Measurements from ENCODE around the gene HIBCH. TPM values are rescaled to one million over a fixed set of nuclear protein-coding genes. Genes with fewer than 3 reads are reported as not detected.
"Not testable (repeated sequence)": the region's sequence is repeated elsewhere in the genome, so short reads cannot be mapped to it uniquely, and the experiment has no call there.

Gene HIBCH
- total RNA-seq, 1 experiment from 2014 or later = 21.7 TPM

DNA sequence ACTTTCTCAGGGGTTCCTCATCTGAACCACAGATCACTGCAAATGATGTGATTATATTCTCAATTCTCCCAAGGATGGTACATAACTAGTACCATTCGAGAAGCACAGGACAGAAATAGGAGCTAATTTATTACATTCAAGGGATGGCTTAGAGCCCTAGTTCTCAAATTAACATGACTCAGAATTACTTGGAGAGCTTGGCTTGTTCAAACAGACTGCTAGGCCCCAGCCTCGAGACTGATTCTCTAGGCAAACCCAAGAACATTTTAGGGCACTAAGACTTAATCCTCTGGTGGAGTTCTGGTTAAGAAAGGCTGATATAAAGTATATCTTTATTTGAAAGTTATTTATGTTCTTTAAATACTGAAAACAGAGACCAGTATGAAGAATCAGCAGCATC is 35.8 kb downstream of the HIBCH start:
- no TSS peak for BruUV-seq (replicated peaks)
- no peak overlapping the region for H3K27ac ChIP-seq (ENCODE audit: low read length)
- peaks cover 4% of the 10 kb centered on the region for H3K36me3 ChIP-seq (ENCODE audit: control insufficient read depth, insufficient read depth, low read length)
- H3K27me3 ChIP-seq (ENCODE audit: control insufficient read depth, insufficient read depth, low read length) = no peaks in the 10 kb centered on the region
- in situ Hi-C loops (cut with HindIII; ENCODE audit: low pct_unique_long_range_greater_than_20kb, low sequenced_read_pairs) (no loop called here), intact Hi-C loops (cut with micrococcal nuclease; ENCODE audit: unreplicated experiment) (no loop called here)
- TF ChIP-seq, protein P1, sequence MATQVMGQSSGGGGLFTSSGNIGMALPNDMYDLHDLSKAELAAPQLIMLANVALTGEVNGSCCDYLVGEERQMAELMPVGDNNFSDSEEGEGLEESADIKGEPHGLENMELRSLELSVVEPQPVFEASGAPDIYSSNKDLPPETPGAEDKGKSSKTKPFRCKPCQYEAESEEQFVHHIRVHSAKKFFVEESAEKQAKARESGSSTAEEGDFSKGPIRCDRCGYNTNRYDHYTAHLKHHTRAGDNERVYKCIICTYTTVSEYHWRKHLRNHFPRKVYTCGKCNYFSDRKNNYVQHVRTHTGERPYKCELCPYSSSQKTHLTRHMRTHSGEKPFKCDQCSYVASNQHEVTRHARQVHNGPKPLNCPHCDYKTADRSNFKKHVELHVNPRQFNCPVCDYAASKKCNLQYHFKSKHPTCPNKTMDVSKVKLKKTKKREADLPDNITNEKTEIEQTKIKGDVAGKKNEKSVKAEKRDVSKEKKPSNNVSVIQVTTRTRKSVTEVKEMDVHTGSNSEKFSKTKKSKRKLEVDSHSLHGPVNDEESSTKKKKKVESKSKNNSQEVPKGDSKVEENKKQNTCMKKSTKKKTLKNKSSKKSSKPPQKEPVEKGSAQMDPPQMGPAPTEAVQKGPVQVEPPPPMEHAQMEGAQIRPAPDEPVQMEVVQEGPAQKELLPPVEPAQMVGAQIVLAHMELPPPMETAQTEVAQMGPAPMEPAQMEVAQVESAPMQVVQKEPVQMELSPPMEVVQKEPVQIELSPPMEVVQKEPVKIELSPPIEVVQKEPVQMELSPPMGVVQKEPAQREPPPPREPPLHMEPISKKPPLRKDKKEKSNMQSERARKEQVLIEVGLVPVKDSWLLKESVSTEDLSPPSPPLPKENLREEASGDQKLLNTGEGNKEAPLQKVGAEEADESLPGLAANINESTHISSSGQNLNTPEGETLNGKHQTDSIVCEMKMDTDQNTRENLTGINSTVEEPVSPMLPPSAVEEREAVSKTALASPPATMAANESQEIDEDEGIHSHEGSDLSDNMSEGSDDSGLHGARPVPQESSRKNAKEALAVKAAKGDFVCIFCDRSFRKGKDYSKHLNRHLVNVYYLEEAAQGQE (IDR thresholded peaks at IDR 0.05; ENCODE audit: insufficient read depth in 1 of 2, low read depth in 2 of 2, low read length in 1 of 2) = no peak
- no peak for TF ChIP-seq POLR2AphosphoS5 (IDR thresholded peaks at IDR 0.05; ENCODE audit: low read depth, low read length)
- no peak for TF ChIP-seq SIN3A (IDR thresholded peaks at IDR 0.05; ENCODE audit: borderline replicate concordance, insufficient read depth, low read depth, low read length)
- TF ChIP-seq, protein P2, sequence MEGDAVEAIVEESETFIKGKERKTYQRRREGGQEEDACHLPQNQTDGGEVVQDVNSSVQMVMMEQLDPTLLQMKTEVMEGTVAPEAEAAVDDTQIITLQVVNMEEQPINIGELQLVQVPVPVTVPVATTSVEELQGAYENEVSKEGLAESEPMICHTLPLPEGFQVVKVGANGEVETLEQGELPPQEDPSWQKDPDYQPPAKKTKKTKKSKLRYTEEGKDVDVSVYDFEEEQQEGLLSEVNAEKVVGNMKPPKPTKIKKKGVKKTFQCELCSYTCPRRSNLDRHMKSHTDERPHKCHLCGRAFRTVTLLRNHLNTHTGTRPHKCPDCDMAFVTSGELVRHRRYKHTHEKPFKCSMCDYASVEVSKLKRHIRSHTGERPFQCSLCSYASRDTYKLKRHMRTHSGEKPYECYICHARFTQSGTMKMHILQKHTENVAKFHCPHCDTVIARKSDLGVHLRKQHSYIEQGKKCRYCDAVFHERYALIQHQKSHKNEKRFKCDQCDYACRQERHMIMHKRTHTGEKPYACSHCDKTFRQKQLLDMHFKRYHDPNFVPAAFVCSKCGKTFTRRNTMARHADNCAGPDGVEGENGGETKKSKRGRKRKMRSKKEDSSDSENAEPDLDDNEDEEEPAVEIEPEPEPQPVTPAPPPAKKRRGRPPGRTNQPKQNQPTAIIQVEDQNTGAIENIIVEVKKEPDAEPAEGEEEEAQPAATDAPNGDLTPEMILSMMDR (IDR thresholded peaks at IDR 0.05) = no peak
- TF ChIP-seq TCF7L2 (IDR thresholded peaks at IDR 0.05; ENCODE audit: low read depth, low read length) = no peak
- POLR2A ChIA-PET = no interaction called here
- no peaks in the 10 kb centered on the region for H3K9me3 ChIP-seq (ENCODE audit: control insufficient read depth, insufficient read depth, low read depth, low read length)
- no peak for DNase-seq (ENCODE audit: low read depth, low spot score)
- no peak overlapping the region for H3K4me3 ChIP-seq (ENCODE audit: low read depth in 2 of 2, low read length in 2 of 2)
- H3K4me1 ChIP-seq (ENCODE audit: control insufficient read depth, insufficient read depth, low read length) = no peaks in the 10 kb centered on the region
- CTCF ChIA-PET = no interaction called here
- no peak for ATAC-seq

DNA sequence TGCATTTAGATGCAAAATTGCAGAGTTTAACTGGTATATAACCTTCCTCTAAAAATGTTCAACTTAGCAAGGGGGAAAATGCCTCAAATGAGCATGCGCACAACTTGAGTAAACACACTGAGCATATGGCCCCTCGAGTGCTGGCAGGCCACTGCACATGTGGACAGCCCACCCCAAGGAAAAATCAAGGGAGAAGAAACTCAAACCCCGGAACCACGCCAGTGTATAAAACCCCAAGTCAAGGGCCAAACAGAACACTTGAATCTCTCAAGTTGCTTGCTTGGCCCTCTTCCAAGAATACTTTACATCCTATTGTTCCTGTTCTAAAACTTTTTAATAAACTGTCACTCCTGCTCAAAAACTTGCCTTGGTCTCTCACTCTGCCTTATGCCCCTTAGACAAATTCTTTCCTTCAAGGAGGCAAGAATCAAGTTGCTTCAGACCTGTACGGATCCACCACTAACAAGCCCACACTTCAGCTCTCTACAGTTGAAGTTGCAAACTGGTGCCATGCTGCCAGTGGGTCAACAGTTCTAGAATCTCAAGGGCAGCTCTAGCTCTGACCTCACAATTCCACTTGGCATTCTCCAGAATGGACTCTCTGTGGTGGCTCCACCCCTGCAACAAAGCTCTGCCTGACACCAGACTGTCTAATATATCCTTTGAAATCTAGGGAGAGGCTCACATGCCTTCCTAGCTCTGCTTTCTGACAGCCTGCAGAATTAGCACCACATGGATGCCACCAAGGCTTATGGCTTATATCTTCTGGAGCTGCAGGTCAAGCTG is 38.9 kb downstream of the HIBCH start:
- Histone ChIP-seq H3K4me1 (ENCODE audit: control insufficient read depth, insufficient read depth, low read length) (no peaks in the 10 kb centered on the region), H3K4me3 (ENCODE audit: low read depth in 2 of 2, low read length in 2 of 2) (no peak overlapping the region), H3K27me3 (ENCODE audit: control insufficient read depth, insufficient read depth, low read length) (no peaks in the 10 kb centered on the region), H3K9me3 (ENCODE audit: control insufficient read depth, insufficient read depth, low read depth, low read length) (no peaks in the 10 kb centered on the region), H3K36me3 (ENCODE audit: control insufficient read depth, insufficient read depth, low read length) (peaks cover 4% of the 10 kb centered on the region), H3K27ac (ENCODE audit: low read length) (no peak overlapping the region)
- in situ Hi-C loops (cut with HindIII; ENCODE audit: low pct_unique_long_range_greater_than_20kb, low sequenced_read_pairs) = no loop called here
- ChIA-PET CTCF (no interaction called here), POLR2A (no interaction called here)
- DNase-seq (ENCODE audit: low read depth, low spot score) (no peak), ATAC-seq (no peak)
- TF ChIP-seq, protein P1 (IDR thresholded peaks at IDR 0.05; ENCODE audit: insufficient read depth in 1 of 2, low read depth in 2 of 2, low read length in 1 of 2) = no peak
- TF ChIP-seq SIN3A (IDR thresholded peaks at IDR 0.05; ENCODE audit: borderline replicate concordance, insufficient read depth, low read depth, low read length) = no peak
- no peak for TF ChIP-seq TCF7L2 (IDR thresholded peaks at IDR 0.05; ENCODE audit: low read depth, low read length)
- TF ChIP-seq, protein P2 (IDR thresholded peaks at IDR 0.05) = no peak
- no peak for TF ChIP-seq POLR2AphosphoS5 (IDR thresholded peaks at IDR 0.05; ENCODE audit: low read depth, low read length)
- BruUV-seq (replicated peaks) = no TSS peak
- intact Hi-C loops (cut with micrococcal nuclease; ENCODE audit: unreplicated experiment) = no loop called here

DNA sequence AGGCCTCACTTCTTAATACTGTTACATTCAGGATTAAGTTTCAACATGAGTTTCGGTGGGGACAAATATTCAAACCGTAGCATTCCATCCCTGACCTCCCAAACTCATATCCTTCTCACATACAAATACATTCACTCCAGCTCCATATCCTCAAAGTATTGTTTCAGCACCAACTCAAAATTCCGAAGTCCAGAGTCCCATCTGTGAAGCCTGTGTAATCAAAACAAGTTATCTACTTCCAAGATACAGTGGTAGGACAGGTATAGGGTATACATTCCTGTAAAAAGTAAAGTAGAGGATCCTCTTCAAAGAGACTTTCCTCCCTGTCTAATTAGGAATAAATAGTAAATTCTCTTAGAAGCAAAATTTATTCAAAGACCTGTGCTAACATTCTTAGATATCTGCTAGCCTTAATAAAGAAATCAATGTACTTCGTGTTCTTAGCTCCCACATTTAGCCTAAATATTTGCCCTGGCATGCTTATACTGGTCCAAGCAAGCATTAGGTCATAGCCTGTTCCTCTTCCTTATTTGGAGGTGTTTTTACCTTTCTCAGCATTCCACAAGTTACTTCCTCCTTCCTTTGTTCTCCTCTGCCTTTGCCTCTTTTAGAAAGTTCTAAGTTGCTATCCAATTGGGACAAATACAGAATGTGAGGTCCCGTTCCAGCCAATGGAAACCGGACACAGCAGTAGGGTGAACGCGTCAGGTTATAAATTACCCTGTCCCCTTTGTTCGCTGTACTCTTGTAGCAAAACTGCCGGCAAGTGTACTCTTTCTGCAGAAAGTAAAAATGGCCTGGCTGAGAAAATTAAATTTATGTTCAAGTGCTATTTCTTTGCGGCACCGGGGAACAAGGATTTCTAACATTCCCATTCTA is 40.1 kb downstream of the HIBCH start:
- intact Hi-C loops (cut with micrococcal nuclease; ENCODE audit: unreplicated experiment) = loop anchor here (5.0 kb wide), 1 partner anchor 192 kb away; no protein-coding TSS in a partner anchor
- H3K36me3 ChIP-seq (ENCODE audit: control insufficient read depth, insufficient read depth, low read length); ATAC-seq; H3K4me3 ChIP-seq (ENCODE audit: low read depth in 2 of 2, low read length in 2 of 2); H3K27me3 ChIP-seq (ENCODE audit: control insufficient read depth, insufficient read depth, low read length); H3K27ac ChIP-seq (ENCODE audit: low read length); POLR2A ChIA-PET; H3K4me1 ChIP-seq (ENCODE audit: control insufficient read depth, insufficient read depth, low read length); CTCF ChIA-PET; in situ Hi-C loops (cut with HindIII; ENCODE audit: low pct_unique_long_range_greater_than_20kb, low sequenced_read_pairs); BruUV-seq (replicated peaks); H3K9me3 ChIP-seq (ENCODE audit: control insufficient read depth, insufficient read depth, low read depth, low read length); DNase-seq (ENCODE audit: low read depth, low spot score): not testable (repeated sequence)
